ENCODE measurements around the gene GPC3.

- no peak for TF ChIP-seq RFX5 (IDR thresholded peaks at IDR 0.05; ENCODE audit: low read depth, low read length)
- TF ChIP-seq CEBPB (IDR thresholded peaks at IDR 0.05; ENCODE audit: low read depth, low read length) = no peak
- no peak for TF ChIP-seq POLR2A (IDR thresholded peaks at IDR 0.05; ENCODE audit: low read depth, low read length)
- TF ChIP-seq CTCF (conservative IDR thresholded peaks at IDR 0.05; ENCODE audit: low read depth, low read length) = no peak
- TF ChIP-seq MAZ (IDR thresholded peaks at IDR 0.05; ENCODE audit: borderline replicate concordance, low read depth, low read length) = no peak
- TF ChIP-seq ELK1 (IDR thresholded peaks at IDR 0.05; ENCODE audit: borderline replicate concordance, low read depth, low read length) = no peak
- no peak for TF ChIP-seq SMC3 (IDR thresholded peaks at IDR 0.05; ENCODE audit: low read depth, low read length)
- TF ChIP-seq BHLHE40 (IDR thresholded peaks at IDR 0.05; ENCODE audit: low read depth, low read length) = no peak
- TF ChIP-seq RCOR1 (IDR thresholded peaks at IDR 0.05; ENCODE audit: insufficient replicate concordance, low read length) = no peak
- TF ChIP-seq CHD1 (IDR thresholded peaks at IDR 0.05; ENCODE audit: low read depth, low read length) = no peak
- TF ChIP-seq RAD21 (IDR thresholded peaks at IDR 0.05; ENCODE audit: low read length) = no peak
- no peak for TF ChIP-seq FOS (IDR thresholded peaks at IDR 0.05; ENCODE audit: low read depth, low read length)
- no peak for TF ChIP-seq MXI1 (IDR thresholded peaks at IDR 0.05; ENCODE audit: borderline replicate concordance, low read depth, low read length)
- no peak for TF ChIP-seq USF2 (IDR thresholded peaks at IDR 0.05; ENCODE audit: low read depth, low read length)
Observed at GRCh38 chrX:133815496-133815895, 169.9 kb downstream of the GPC3 start.

Measured in IMR-90 (cell line).